GM23338 (cell line): Measurements from ENCODE around the gene SLC6A13. TPM values are rescaled to one million over a fixed set of nuclear protein-coding genes. Genes with fewer than 3 reads are reported as not detected.

Experiments
- CTCF ChIP-seq, 2 experiments: fragments of 200-600 bp in 1 of 2; sonication (generic) in 1 of 2; conservative IDR thresholded peaks; 2 replicates each; pipeline versions ENCODE4 v1.5.1 to v1.6.1; 2016 to 2017; ENCODE audit warnings: antibody characterized with exemption in 2 of 2, low read depth in 2 of 2, mild to moderate bottlenecking in 2 of 2, moderate library complexity in 1 of 2
- EZH2 ChIP-seq: fragments of 200-600 bp; sonication (generic); IDR thresholded peaks from one replicate; pipeline ENCODE4 v1.8.0; 2017; ENCODE audit warnings: antibody characterized with exemption, mild to moderate bottlenecking, low read depth; ENCODE audit not compliant: unreplicated experiment
- EZH2phosphoT487 ChIP-seq: fragments of 200-600 bp; sonication (generic); IDR thresholded peaks from one replicate; pipeline ENCODE4 v1.8.1; 2018; ENCODE audit warnings: antibody characterized with exemption; ENCODE audit not compliant: unreplicated experiment
- STAT1 ChIP-seq: IDR thresholded peaks from one replicate; pipeline ENCODE4 v1.6.1; 2016; ENCODE audit warnings: antibody characterized with exemption; ENCODE audit not compliant: unreplicated experiment
- ZNF114 ChIP-seq: fragments of 250-450 bp; sonication (Bioruptor Pico); IDR thresholded peaks from 2 replicates; pipeline ENCODE4 v1.5.0; 2020; ENCODE audit warnings: mild to moderate bottlenecking, moderate library complexity
- ZNF331 ChIP-seq: fragments of 250-450 bp; sonication (Bioruptor Pico); IDR thresholded peaks from 2 replicates; pipeline ENCODE4 v1.5.0; 2020; ENCODE audit warnings: low read depth, mild to moderate bottlenecking, moderate library complexity
- ZNF462 ChIP-seq: fragments of 250-450 bp; sonication (Bioruptor Pico); IDR thresholded peaks from 2 replicates; pipeline ENCODE4 v1.5.0; 2020; ENCODE audit warnings: mild to moderate bottlenecking, moderate library complexity
- polyA plus RNA-seq: library from polyadenylated mRNA; unstranded; fragments of >200 nt; fragmentation: Nextera tagmentation; extraction: Ambion mirVana; gene quantifications from 2 replicates; pipeline ENCODE4 v1.2.1, GENCODE V29; 2016
- total RNA-seq: library from RNA; depleted of rRNA; stranded (reverse); fragments of >200 nt; shearing (Covaris generic); gene quantifications from 2 replicates; pipeline ENCODE4 v1.2.3, GENCODE V29; 2014

SLC6A13 gene
- total and polyA plus RNA-seq, 2 experiments from 2014 or later, result not detected

- TF ChIP-seq ZNF462 (CRISPR knock-in tag) (no peak), STAT1 (no peak), CTCF (conservative IDR thresholded peaks at IDR 0.05; ENCODE audit: low read depth in 2 of 2) (no peak), ZNF114 (CRISPR knock-in tag) (no peak), EZH2 (no peak), ZNF331 (CRISPR knock-in tag) (no peak), EZH2phosphoT487 (no peak)
Measured at GRCh38 chr12:257521-258321, 4.9 kb downstream of the SLC6A13 start (continued).
